Pons (tissue), 1 donor: ENCODE results near the gene PRKN.
A peak's percentile ranks its signal among the peaks of the same experiment; 100 is the strongest.
"Not testable (repeated sequence)": the region's sequence is repeated elsewhere in the genome, so short reads cannot be mapped to it uniquely, and the experiment has no call there.

ENCODE experiments used
- DNase-seq: peaks from one replicate; pipeline ENCODE4 v3.0.0-alpha.2; 2016; ENCODE audit warnings: low spot score

Gene PRKN

GRCh38 chr6:162443101-162443500, 284.5 kb downstream of the PRKN start:
- no peak for DNase-seq

DNA sequence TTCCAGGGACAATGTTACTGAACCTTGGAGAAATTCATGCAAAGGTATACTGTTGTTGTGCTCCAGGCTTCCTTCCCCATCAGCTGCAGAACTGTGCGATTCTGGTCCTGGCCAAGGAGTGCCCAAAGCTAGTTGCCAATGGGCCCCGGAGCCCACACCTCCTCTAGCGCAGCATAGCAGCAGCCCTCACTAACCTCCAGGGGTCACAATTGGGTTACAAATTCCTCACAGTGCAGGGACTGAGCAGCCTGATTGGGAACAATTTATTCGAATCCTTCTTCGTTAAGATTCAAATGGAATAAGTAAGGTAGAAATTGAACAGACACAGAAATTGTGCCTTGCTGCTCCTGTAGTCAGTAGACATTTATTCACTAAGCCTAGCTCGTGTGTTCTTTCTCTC, 284.9 kb downstream of the PRKN start:
- peak; percentile 89 for DNase-seq

GRCh38 chr6:162441991-162442390, 285.6 kb downstream of the PRKN start:
- DNase-seq = no peak

- no peak for DNase-seq
These were observed 288.6 kb downstream of the PRKN start for GRCh38 chr6:162438980-162439379.

GRCh38 chr6:162435071-162435470, 292.5 kb downstream of the PRKN start:
- DNase-seq = no peak

GRCh38 chr6:162421004-162421403, 306.6 kb downstream of the PRKN start:
- no peak for DNase-seq

DNA sequence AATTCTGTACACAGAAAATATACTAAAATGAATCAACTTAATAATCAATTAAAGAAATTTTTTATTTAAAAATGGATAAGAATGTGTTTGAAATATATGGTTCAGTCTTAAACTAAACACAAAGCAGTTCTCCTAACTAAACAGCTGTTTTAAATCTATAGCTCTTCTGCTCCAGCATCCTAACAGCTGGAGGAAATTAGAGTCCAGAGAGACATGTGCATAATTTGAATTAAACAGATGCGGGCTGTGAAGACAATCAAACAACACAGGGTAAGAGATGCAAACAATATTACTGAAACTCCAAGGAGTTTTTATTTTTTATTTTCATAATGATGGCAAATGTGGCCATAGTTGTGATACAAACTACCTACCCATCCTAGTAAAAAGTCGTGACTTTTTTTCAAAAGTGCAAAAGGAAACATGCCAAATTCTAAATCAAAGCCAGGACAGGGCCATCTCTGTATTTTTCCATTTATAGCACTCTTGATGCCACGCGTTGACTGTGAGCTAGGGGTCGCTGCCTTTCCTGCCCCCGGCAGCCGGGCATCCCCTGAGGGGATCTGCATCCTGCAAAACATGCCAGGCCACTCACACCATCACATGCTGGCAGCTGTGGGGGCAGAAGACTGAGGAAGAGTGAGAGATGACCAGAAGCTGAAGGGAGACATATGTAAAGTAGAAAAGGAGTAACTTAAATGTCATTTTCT, 310.6 kb downstream of the PRKN start:
- no peak for DNase-seq

GRCh38 chr6:162416307-162416706, 311.3 kb downstream of the PRKN start:
- no peak for DNase-seq

- DNase-seq = no peak
These were observed 317.6 kb downstream of the PRKN start for GRCh38 chr6:162409741-162410691.

- no peak for DNase-seq
These were observed 318.6 kb downstream of the PRKN start for GRCh38 chr6:162408826-162409535.

DNA sequence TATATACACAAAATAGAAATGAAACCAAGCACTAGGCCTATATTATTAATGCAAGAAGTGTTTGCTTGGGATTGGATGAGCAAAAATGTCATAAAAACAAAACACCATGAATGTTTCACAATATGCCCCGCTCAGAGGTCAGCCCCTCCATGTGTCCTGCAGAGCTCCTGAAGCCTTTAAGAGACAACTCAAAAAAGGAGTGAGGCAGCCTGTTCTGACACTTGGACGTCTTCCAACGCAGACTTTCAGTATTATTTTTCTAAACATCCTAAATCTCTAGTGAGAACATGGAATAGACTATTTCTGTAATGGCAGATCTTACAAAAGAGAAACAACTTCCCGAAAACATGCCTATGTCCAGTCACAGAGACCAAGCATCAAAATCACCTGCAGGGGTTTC, 322.6 kb downstream of the PRKN start:
- DNase-seq = no peak

DNA sequence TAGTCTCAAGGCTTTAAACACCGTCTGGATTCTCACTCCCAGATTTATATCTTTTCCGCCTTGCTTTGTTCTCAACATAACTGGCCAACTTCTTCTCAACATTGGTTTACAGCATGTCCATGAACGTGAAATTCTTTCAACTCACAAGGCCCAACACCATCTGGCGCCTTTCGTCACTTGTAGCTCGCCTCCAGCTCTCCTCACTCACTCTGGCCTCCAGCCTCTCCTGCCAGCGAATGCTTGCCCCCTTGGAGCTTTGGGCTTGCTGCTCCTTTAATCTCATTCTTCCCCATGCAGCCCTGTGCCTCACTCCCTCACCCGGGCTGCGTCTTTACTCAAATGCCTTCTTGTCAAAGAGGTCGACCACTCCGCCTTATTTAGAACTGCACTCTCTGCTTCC, 324.5 kb downstream of the PRKN start:
- no peak for DNase-seq

DNA sequence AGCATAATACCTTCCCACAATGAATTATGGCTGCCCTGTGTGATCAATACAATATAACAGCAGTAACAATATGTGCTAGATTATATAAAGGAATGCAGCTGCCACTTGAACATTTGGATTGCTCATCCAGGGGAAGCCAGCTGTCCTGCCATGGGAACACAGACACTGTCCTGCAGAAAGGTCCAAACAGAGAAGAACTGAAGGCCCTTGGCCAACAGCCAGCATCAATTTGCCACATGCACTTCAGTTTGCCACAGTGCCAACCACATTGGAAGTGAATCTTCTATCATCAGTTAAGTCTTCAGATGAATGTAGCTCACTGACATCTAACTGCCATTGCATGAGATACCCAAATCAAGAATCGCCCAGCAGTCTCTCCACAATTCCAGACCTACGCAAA, 332.4 kb downstream of the PRKN start:
- no peak for DNase-seq

- DNase-seq = not testable (repeated sequence)
These were observed 336.4 kb downstream of the PRKN start for GRCh38 chr6:162390961-162391811.

DNA sequence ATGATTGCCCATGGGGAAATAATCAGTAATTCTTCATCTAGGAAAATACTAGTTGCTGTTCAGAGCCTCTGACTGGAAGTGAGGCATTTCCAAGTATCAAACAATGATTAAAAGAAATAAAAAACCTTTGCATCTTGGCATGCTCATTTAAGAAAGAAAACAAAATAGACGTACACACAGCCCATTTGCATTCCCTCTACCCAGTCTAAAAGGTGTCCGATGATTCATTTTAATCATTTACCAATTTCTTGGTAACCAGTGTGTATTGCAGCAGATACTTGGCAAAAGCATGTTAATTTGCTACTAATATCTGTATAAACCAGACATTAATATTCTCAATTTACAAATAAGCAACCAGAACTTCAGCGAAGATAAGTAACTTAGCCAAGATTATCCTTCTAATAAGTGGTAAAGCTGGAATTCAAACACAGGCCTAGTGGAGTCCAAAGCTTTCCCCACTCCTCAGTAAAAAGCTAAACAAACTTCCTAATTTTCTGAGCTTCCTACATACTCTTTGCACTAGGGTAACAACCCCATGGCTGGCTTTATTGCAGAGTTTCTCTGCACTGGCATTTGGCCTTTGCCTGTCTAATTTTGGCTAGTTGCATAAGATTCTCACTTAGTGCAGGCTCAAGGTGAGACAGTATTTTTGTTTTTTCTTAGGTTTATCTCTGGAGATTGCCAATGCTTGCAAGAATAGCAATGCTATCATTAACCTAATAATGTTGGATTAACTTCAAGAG, 338.1 kb downstream of the PRKN start:
- DNase-seq = no peak

- no peak for DNase-seq
These were observed 339.2 kb downstream of the PRKN start for GRCh38 chr6:162388383-162388777.

GRCh38 chr6:162387718-162388382, 339.7 kb downstream of the PRKN start:
- DNase-seq = no peak

GRCh38 chr6:162385980-162386379, 341.6 kb downstream of the PRKN start:
- DNase-seq = no peak

DNA sequence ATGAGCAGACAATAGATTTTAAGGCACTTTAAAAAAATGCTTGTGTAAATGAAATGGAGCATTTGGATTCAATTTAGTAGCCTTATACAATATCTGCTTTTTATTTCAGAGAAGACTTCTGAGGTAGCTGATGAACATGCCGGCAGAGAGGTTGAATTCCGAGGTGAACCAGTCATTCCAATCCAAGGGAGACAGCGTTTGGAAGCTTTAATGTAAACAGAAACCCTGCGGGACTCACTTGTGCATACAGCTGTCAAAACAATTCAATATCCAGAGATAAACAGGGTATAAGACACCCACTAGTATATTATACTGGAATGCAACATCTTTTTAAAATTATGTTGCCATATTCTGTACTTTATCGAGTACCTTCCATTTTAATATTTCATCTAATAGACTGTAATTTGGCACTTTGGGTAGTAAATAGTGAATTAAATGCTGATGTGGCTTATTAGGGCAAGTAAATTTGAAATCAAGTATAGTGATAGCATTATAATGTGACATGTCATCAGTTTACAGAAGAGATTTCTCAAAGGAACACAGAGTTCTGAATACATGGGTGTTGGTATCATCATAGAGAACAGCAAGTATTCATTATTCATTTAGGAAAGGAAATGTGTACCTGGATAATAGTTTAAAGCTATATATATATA, 347.7 kb downstream of the PRKN start:
- DNase-seq = no peak

DNA sequence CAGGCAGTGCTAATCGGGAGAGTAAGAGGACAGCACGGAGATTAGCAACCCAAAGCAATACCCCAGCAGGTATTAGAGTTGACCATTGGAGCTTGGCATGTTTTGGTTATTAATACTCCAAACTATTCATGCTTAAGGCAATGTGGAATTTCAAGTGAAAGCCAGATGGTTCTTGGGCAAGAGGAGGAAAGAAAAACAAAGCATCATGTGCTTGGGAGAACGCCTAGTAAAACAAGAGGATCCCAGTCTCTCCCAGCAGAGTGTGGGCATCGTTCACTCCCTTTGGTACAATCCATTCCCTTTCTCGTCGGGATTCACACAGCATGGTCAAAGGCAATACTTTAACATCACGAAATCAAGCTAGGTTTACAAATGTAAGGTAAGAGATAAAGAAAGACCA, 349.8 kb downstream of the PRKN start:
- DNase-seq = peak; percentile 22
